ENCODE measurements around the gene LRP3.

Gene LRP3

GRCh38 chr19:33198169-33198568 lies 4.0 kb downstream of the LRP3 start:
- no peaks in the 10 kb centered on the region for H3K9me3 ChIP-seq (ENCODE audit: control insufficient read depth, insufficient read depth, low read length)
- no peaks in the 10 kb centered on the region for H3K9me2 ChIP-seq (replicated peaks; ENCODE audit: control insufficient read depth, low read length)
- no peaks in the 10 kb centered on the region for H4K20me1 ChIP-seq (ENCODE audit: control insufficient read depth, insufficient read depth, low read depth, low read length)
- no peaks in the 10 kb centered on the region for H3K36me3 ChIP-seq (ENCODE audit: control insufficient read depth, low read length)
- no peak for TF ChIP-seq EZH2phosphoT487 (IDR thresholded peaks at IDR 0.05; ENCODE audit: borderline replicate concordance, low read length)
- TF ChIP-seq, protein P1, sequence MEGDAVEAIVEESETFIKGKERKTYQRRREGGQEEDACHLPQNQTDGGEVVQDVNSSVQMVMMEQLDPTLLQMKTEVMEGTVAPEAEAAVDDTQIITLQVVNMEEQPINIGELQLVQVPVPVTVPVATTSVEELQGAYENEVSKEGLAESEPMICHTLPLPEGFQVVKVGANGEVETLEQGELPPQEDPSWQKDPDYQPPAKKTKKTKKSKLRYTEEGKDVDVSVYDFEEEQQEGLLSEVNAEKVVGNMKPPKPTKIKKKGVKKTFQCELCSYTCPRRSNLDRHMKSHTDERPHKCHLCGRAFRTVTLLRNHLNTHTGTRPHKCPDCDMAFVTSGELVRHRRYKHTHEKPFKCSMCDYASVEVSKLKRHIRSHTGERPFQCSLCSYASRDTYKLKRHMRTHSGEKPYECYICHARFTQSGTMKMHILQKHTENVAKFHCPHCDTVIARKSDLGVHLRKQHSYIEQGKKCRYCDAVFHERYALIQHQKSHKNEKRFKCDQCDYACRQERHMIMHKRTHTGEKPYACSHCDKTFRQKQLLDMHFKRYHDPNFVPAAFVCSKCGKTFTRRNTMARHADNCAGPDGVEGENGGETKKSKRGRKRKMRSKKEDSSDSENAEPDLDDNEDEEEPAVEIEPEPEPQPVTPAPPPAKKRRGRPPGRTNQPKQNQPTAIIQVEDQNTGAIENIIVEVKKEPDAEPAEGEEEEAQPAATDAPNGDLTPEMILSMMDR (IDR thresholded peaks at IDR 0.05; ENCODE audit: low read depth, low read length, poor library complexity, severe bottlenecking), result no peak
- no peaks in the 10 kb centered on the region for H3F3A ChIP-seq (ENCODE audit: control insufficient read depth, insufficient read depth)
- no peaks in the 10 kb centered on the region for H3K27me3 ChIP-seq (ENCODE audit: control insufficient read depth, low read length)
- no peak overlapping the region for H3K4me3 ChIP-seq (ENCODE audit: low read length)
- no peaks in the 10 kb centered on the region for H3K79me2 ChIP-seq (ENCODE audit: control insufficient read depth, low read length)
- no peak overlapping the region for H3K27ac ChIP-seq (ENCODE audit: low read depth, low read length)
- no peaks in the 10 kb centered on the region for H3K4me1 ChIP-seq (ENCODE audit: control insufficient read depth, low read length)
- H3K4me2 ChIP-seq (ENCODE audit: low read length), result no peak overlapping the region

- no peaks in the 10 kb centered on the region for H3K4me1 ChIP-seq (ENCODE audit: control insufficient read depth, low read length)
- no peaks in the 10 kb centered on the region for H3K36me3 ChIP-seq (ENCODE audit: control insufficient read depth, low read length)
- H4K20me1 ChIP-seq (ENCODE audit: control insufficient read depth, insufficient read depth, low read depth, low read length), result no peaks in the 10 kb centered on the region
Measured at GRCh38 chr19:33199441-33200265, 5.5 kb downstream of the LRP3 start.

GRCh38 chr19:33201473-33201872 lies 7.3 kb downstream of the LRP3 start:
- TF ChIP-seq, protein P1 (IDR thresholded peaks at IDR 0.05; ENCODE audit: low read depth, low read length, poor library complexity, severe bottlenecking), result no peak
- TF ChIP-seq EZH2phosphoT487 (IDR thresholded peaks at IDR 0.05; ENCODE audit: borderline replicate concordance, low read length), result no peak

More at GRCh38 chr19:33199441-33200265, 5.5 kb downstream of the LRP3 start:
- TF ChIP-seq, protein P1 (IDR thresholded peaks at IDR 0.05; ENCODE audit: low read depth, low read length, poor library complexity, severe bottlenecking), result no peak
- no peak for TF ChIP-seq EZH2phosphoT487 (IDR thresholded peaks at IDR 0.05; ENCODE audit: borderline replicate concordance, low read length)
- H3K27ac ChIP-seq (ENCODE audit: low read depth, low read length), result no peak overlapping the region
- no peaks in the 10 kb centered on the region for H3K79me2 ChIP-seq (ENCODE audit: control insufficient read depth, low read length)
- H3K9me3 ChIP-seq (ENCODE audit: control insufficient read depth, insufficient read depth, low read length), result no peaks in the 10 kb centered on the region
- no peaks in the 10 kb centered on the region for H3K27me3 ChIP-seq (ENCODE audit: control insufficient read depth, low read length)
- no peak overlapping the region for H3K4me3 ChIP-seq (ENCODE audit: low read length)
- H3K9me2 ChIP-seq (replicated peaks; ENCODE audit: control insufficient read depth, low read length), result no peaks in the 10 kb centered on the region
- no peaks in the 10 kb centered on the region for H3F3A ChIP-seq (ENCODE audit: control insufficient read depth, insufficient read depth)
- H3K4me2 ChIP-seq (ENCODE audit: low read length), result no peak overlapping the region

More at GRCh38 chr19:33201473-33201872, 7.3 kb downstream of the LRP3 start:
- H3K36me3 ChIP-seq (ENCODE audit: control insufficient read depth, low read length), result no peaks in the 10 kb centered on the region
- no peaks in the 10 kb centered on the region for H3F3A ChIP-seq (ENCODE audit: control insufficient read depth, insufficient read depth)
- no peaks in the 10 kb centered on the region for H3K9me2 ChIP-seq (replicated peaks; ENCODE audit: control insufficient read depth, low read length)
- no peak overlapping the region for H3K4me3 ChIP-seq (ENCODE audit: low read length)
- no peaks in the 10 kb centered on the region for H3K4me1 ChIP-seq (ENCODE audit: control insufficient read depth, low read length)
- no peaks in the 10 kb centered on the region for H4K20me1 ChIP-seq (ENCODE audit: control insufficient read depth, insufficient read depth, low read depth, low read length)
- H3K27me3 ChIP-seq (ENCODE audit: control insufficient read depth, low read length), result no peaks in the 10 kb centered on the region
- no peak overlapping the region for H3K27ac ChIP-seq (ENCODE audit: low read depth, low read length)
- H3K4me2 ChIP-seq (ENCODE audit: low read length), result no peak overlapping the region
- no peaks in the 10 kb centered on the region for H3K9me3 ChIP-seq (ENCODE audit: control insufficient read depth, insufficient read depth, low read length)
- H3K79me2 ChIP-seq (ENCODE audit: control insufficient read depth, low read length), result no peaks in the 10 kb centered on the region

Data from DOHH2 (cell line).